ENCODE data around the gene TRMO.

TRMO gene

DNA sequence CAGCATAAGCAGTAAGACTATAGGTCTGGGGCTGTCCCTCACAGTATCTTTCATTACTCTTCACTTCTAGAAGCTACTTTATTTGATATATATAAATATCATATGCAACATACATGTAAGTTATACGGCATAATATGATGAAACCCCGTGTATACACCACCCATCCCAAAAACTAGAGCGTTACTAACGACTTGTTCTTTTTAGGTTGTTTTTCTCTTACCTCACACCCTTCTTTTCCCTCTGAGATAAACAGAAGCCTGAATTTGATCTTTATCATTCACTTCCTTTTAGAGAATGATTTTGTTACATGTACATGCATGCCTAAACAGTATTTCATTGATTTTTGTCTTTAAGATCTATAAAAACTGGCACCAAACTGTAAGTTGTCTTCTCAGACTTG lies 3.7 kb downstream of the TRMO start:
- H3K9me3 ChIP-seq (ENCODE audit: control insufficient read depth, insufficient read depth, low read length), result no peaks in the 10 kb centered on the region
- H3K79me2 ChIP-seq (ENCODE audit: control insufficient read depth, low read length), result peaks cover 45% of the 10 kb centered on the region
- TF ChIP-seq, protein P1, sequence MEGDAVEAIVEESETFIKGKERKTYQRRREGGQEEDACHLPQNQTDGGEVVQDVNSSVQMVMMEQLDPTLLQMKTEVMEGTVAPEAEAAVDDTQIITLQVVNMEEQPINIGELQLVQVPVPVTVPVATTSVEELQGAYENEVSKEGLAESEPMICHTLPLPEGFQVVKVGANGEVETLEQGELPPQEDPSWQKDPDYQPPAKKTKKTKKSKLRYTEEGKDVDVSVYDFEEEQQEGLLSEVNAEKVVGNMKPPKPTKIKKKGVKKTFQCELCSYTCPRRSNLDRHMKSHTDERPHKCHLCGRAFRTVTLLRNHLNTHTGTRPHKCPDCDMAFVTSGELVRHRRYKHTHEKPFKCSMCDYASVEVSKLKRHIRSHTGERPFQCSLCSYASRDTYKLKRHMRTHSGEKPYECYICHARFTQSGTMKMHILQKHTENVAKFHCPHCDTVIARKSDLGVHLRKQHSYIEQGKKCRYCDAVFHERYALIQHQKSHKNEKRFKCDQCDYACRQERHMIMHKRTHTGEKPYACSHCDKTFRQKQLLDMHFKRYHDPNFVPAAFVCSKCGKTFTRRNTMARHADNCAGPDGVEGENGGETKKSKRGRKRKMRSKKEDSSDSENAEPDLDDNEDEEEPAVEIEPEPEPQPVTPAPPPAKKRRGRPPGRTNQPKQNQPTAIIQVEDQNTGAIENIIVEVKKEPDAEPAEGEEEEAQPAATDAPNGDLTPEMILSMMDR (IDR thresholded peaks at IDR 0.05; ENCODE audit: low read depth, low read length, poor library complexity, severe bottlenecking), result no peak
- no peak for TF ChIP-seq EZH2phosphoT487 (IDR thresholded peaks at IDR 0.05; ENCODE audit: borderline replicate concordance, low read length)
- peaks cover 20% of the 10 kb centered on the region for H3K4me1 ChIP-seq (ENCODE audit: control insufficient read depth, low read length)
- H3F3A ChIP-seq (ENCODE audit: control insufficient read depth, insufficient read depth), result peaks cover 4% of the 10 kb centered on the region
- H3K27me3 ChIP-seq (ENCODE audit: control insufficient read depth, low read length), result no peaks in the 10 kb centered on the region
- H3K9me2 ChIP-seq (replicated peaks; ENCODE audit: control insufficient read depth, low read length), result no peaks in the 10 kb centered on the region
- H3K36me3 ChIP-seq (ENCODE audit: control insufficient read depth, low read length), result peaks cover 33% of the 10 kb centered on the region
- H3K4me2 ChIP-seq (ENCODE audit: low read length), result no peak overlapping the region
- no peak overlapping the region for H3K27ac ChIP-seq (ENCODE audit: low read depth, low read length)
- H3K4me3 ChIP-seq (ENCODE audit: low read length), result no peak overlapping the region
- H4K20me1 ChIP-seq (ENCODE audit: control insufficient read depth, insufficient read depth, low read depth, low read length), result no peaks in the 10 kb centered on the region

DNA sequence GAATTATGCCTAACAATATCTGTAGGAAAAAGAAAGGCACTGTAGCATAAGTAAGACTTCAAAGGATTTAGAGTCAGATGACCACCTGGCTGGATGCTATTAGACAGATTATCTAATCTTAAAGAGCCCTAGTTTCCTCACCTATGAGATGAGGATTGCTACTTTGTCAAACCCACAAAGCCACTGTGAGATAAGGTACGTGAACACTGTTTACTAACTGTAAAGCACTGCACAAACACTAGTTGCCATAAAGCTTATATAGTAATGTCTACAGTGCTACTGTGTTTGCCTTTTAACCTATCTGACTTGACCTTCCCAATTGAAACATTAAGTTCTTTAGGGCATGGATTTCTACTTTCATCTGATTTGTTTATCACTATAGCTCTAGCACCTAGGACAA lies 10.3 kb downstream of the TRMO start:
- Histone ChIP-seq H3K27ac (ENCODE audit: low read depth, low read length) (no peak overlapping the region), H3K27me3 (ENCODE audit: control insufficient read depth, low read length) (no peaks in the 10 kb centered on the region), H3F3A (ENCODE audit: control insufficient read depth, insufficient read depth) (no peaks in the 10 kb centered on the region), H3K9me3 (ENCODE audit: control insufficient read depth, insufficient read depth, low read length) (no peaks in the 10 kb centered on the region), H3K4me3 (ENCODE audit: low read length) (no peak overlapping the region), H3K36me3 (ENCODE audit: control insufficient read depth, low read length) (peaks cover 79% of the 10 kb centered on the region), H3K9me2 (replicated peaks; ENCODE audit: control insufficient read depth, low read length) (no peaks in the 10 kb centered on the region), H3K4me2 (ENCODE audit: low read length) (no peak overlapping the region), H3K79me2 (ENCODE audit: control insufficient read depth, low read length) (peaks cover 11% of the 10 kb centered on the region), H3K4me1 (ENCODE audit: control insufficient read depth, low read length) (no peaks in the 10 kb centered on the region), H4K20me1 (ENCODE audit: control insufficient read depth, insufficient read depth, low read depth, low read length) (no peaks in the 10 kb centered on the region; the same call in 1 of the 2 replicates)
- TF ChIP-seq, protein P1 (IDR thresholded peaks at IDR 0.05; ENCODE audit: low read depth, low read length, poor library complexity, severe bottlenecking), result no peak
- no peak for TF ChIP-seq EZH2phosphoT487 (IDR thresholded peaks at IDR 0.05; ENCODE audit: borderline replicate concordance, low read length)

DNA sequence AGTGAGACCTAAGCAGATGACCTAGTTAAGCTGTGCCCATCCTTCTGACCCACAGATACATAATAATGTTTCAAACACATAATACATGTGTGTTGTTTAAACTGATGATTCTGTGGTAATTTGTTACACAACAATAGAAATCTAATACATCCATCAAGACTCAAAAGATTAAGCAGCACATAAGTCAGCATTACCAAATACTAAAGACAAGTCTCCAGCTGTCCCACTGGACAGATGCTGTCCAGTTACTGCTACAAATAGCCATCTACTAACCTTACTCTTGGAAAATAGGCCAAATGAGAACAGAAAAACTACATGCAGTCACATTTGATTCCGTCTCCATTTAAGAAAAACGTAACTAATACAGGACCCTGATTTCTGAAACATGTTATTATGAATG lies 10.8 kb downstream of the TRMO start:
- Histone ChIP-seq H3K4me2 (ENCODE audit: low read length) (no peak overlapping the region), H3K36me3 (ENCODE audit: control insufficient read depth, low read length) (peaks cover 77% of the 10 kb centered on the region), H4K20me1 (ENCODE audit: control insufficient read depth, insufficient read depth, low read depth, low read length) (no peaks in the 10 kb centered on the region; the same call in 1 of the 2 replicates)

More for the DNA sequence above, 10.8 kb downstream of the TRMO start:
- no peaks in the 10 kb centered on the region for H3K9me3 ChIP-seq (ENCODE audit: control insufficient read depth, insufficient read depth, low read length)
- H3K27me3 ChIP-seq (ENCODE audit: control insufficient read depth, low read length), result no peaks in the 10 kb centered on the region
- H3K4me3 ChIP-seq (ENCODE audit: low read length), result no peak overlapping the region
- no peak overlapping the region for H3K27ac ChIP-seq (ENCODE audit: low read depth, low read length)
- H3K79me2 ChIP-seq (ENCODE audit: control insufficient read depth, low read length), result peaks cover 9% of the 10 kb centered on the region; the same call in 1 of the 2 replicates
- H3K9me2 ChIP-seq (replicated peaks; ENCODE audit: control insufficient read depth, low read length), result no peaks in the 10 kb centered on the region
- no peak for TF ChIP-seq EZH2phosphoT487 (IDR thresholded peaks at IDR 0.05; ENCODE audit: borderline replicate concordance, low read length)
- TF ChIP-seq, protein P1 (IDR thresholded peaks at IDR 0.05; ENCODE audit: low read depth, low read length, poor library complexity, severe bottlenecking), result no peak
- H3F3A ChIP-seq (ENCODE audit: control insufficient read depth, insufficient read depth), result no peaks in the 10 kb centered on the region
- no peaks in the 10 kb centered on the region for H3K4me1 ChIP-seq (ENCODE audit: control insufficient read depth, low read length)

Measured in DOHH2 (cell line).